HepG2 (cell line): ENCODE results near the gene SLC9A9. TPM values are rescaled to one million over a fixed set of nuclear protein-coding genes. Genes with fewer than 3 reads are reported as not detected.

Experiments
- ATAC-seq: fragments of 200-7000 bp; cut with Tn5 transposase; 3 replicates; pipeline ENCODE4 v1.9.1; 2020; ENCODE audit warnings: mild to moderate bottlenecking, moderate library complexity
- BruUV-seq: library from RNA; stranded (reverse); fragments of 400-500 nt; replicated peaks from 2 replicates; lab custom pipeline; 2021; lab: Mats Ljungman, UMichigan
- CTCF ChIA-PET: fragments of 300-600 bp; formaldehyde crosslinking; extraction: SDS; loops from one replicate; lab custom pipeline; 2021; ENCODE audit warnings: low total read pairs, inconsistent platforms, low intra/inter-chr PET ratio; lab: Yijun Ruan, JAX
- POLR2A ChIA-PET: fragments of 350-600 bp; sonication (Branson Sonifier 250); formaldehyde crosslinking; loops from one replicate; lab custom pipeline; 2020; ENCODE audit warnings: antibody characterized with exemption, inconsistent platforms; lab: Yijun Ruan, JAX
- DNase-seq: peaks from one replicate; pipeline ENCODE4 v3.0.0-alpha.2; 2015; ENCODE audit warnings: low spot score
- FAIRE-seq: peaks from 3 replicates; lab custom pipeline; 2011; peaks lifted over from hg19 to GRCh38; lab: Jason Lieb, UNC
- H2AFZ ChIP-seq: one replicate; pipeline ENCODE4 v1.6.1; 2011; ENCODE audit warnings: low read length, inconsistent platforms
- H3K27ac ChIP-seq: fragments of 300-600 bp; 3 replicates; pipeline ENCODE4 v1.8.0; 2011; ENCODE audit warnings: mixed run types, mild to moderate bottlenecking, mixed read lengths, low read length, inconsistent platforms; ENCODE audit not compliant: insufficient read depth; ENCODE audit errors: extremely low read length
- H3K27me3 ChIP-seq, 2 experiments: fragments of 200-600 bp in 1 of 2; 2 replicates in 1 of 2; 3 replicates in 1 of 2; pipeline versions ENCODE4 v1.6.0 to v1.8.0; 2011; ENCODE audit warnings: low read length in 2 of 2, mild to moderate bottlenecking in 2 of 2, moderate library complexity in 2 of 2, inconsistent platforms in 1 of 2; ENCODE audit not compliant: insufficient read depth in 2 of 2, control insufficient read depth in 1 of 2
- H3K36me3 ChIP-seq, 2 experiments: fragments of 200-600 bp in 1 of 2; replicated peaks in 1 of 2; 2 replicates in 1 of 2; 3 replicates in 1 of 2; pipeline versions ENCODE4 v1.5.1 to v1.8.0; 2011; ENCODE audit warnings: low read length in 2 of 2, inconsistent platforms in 1 of 2; ENCODE audit not compliant: insufficient read depth in 2 of 2, control insufficient read depth in 1 of 2
- H3K4me1 ChIP-seq: 2 replicates; pipeline ENCODE4 v1.5.1; 2012; ENCODE audit warnings: low read length, inconsistent platforms; ENCODE audit not compliant: insufficient read depth
- H3K4me2 ChIP-seq: 2 replicates; pipeline ENCODE4 v1.6.0; 2011; ENCODE audit warnings: low read depth, low read length, inconsistent platforms
- H3K4me3 ChIP-seq, 3 experiments: fragments of 200-600 bp in 1 of 3; sonication (generic), shearing (Covaris generic) in 1 of 3; replicated peaks in 1 of 3; 2 replicates each; pipeline ENCODE4 v1.5.1; 2011 to 2016; ENCODE audit warnings: low read length in 3 of 3, inconsistent platforms in 2 of 3, low read depth in 2 of 3, mild to moderate bottlenecking in 2 of 3, control low read depth in 1 of 3, mixed read lengths in 1 of 3; ENCODE audit not compliant: insufficient read depth in 1 of 3
- H3K79me2 ChIP-seq: one replicate; pipeline ENCODE4 v1.6.1; 2011; ENCODE audit warnings: low read length, inconsistent platforms; ENCODE audit not compliant: insufficient read depth
- H3K9ac ChIP-seq: 2 replicates; pipeline ENCODE4 v1.6.0; 2011; ENCODE audit warnings: mild to moderate bottlenecking, low read depth, low read length, inconsistent platforms; ENCODE audit not compliant: insufficient read depth
- H3K9me3 ChIP-seq: 2 replicates; pipeline ENCODE4 v1.5.1; 2012; ENCODE audit warnings: mild to moderate bottlenecking, low read length
- H4K20me1 ChIP-seq: 2 replicates; pipeline ENCODE4 v1.6.0; 2011; ENCODE audit warnings: inconsistent platforms, mild to moderate bottlenecking, low read length, moderate library complexity; ENCODE audit not compliant: insufficient read depth
- AGO1 ChIP-seq: fragments of 200-400 bp; formaldehyde crosslinking; IDR thresholded peaks from 2 replicates; pipeline ENCODE4 v1.6.1; 2017; ENCODE audit warnings: mild to moderate bottlenecking, low read depth, low read length, moderate library complexity; ENCODE audit not compliant: poor library complexity, severe bottlenecking
- AHDC1 ChIP-seq: sonication (generic); formaldehyde crosslinking; IDR thresholded peaks from 2 replicates; pipeline ENCODE4 v1.5.1; 2020; ENCODE audit warnings: mild to moderate bottlenecking, missing genetic modification reagents, borderline replicate concordance
- RFX5 ChIP-seq: IDR thresholded peaks from 2 replicates; pipeline ENCODE4 v1.6.1; 2011; ENCODE audit warnings: low read depth, low read length, improper control_type of control experiment
- TAF15 ChIP-seq: fragments of 200-400 bp; formaldehyde crosslinking; IDR thresholded peaks from one replicate; pipeline ENCODE4 v1.6.1; 2018; ENCODE audit warnings: mild to moderate bottlenecking, low read depth, low read length; ENCODE audit not compliant: poor library complexity, severe bottlenecking
- ZNF12 ChIP-seq: sonication (generic); formaldehyde crosslinking; IDR thresholded peaks from 2 replicates; pipeline ENCODE4 v1.5.0; 2020; ENCODE audit warnings: missing genetic modification reagents
- ZNF407 ChIP-seq: sonication (generic); formaldehyde crosslinking; IDR thresholded peaks from one replicate; pipeline ENCODE4 v1.5.1; 2020; ENCODE audit warnings: mild to moderate bottlenecking, missing genetic modification reagents; ENCODE audit errors: not compliant biosample characterization
- ZNF543 ChIP-seq: sonication (generic); formaldehyde crosslinking; IDR thresholded peaks from 2 replicates; pipeline ENCODE4 v1.4.0; 2020; ENCODE audit warnings: mild to moderate bottlenecking, missing genetic modification reagents
- ZNF616 ChIP-seq: sonication (generic); formaldehyde crosslinking; IDR thresholded peaks from 2 replicates; pipeline ENCODE4 v1.5.0; 2020; ENCODE audit warnings: low read depth, mild to moderate bottlenecking, missing genetic modification reagents
- WGBS: methylation state at CpG from one replicate; pipeline ENCODE4 v1.1.6; 2017; ENCODE audit warnings: low lambda C conversion rate; 5-methylcytosine and 5-hydroxymethylcytosine counted together
- in situ Hi-C: cut with HindIII; loops from 2 replicates; pipeline ENCODE4 v1.10.0; 2017; ENCODE audit warnings: low pct_unique_long_range_greater_than_20kb; ENCODE audit not compliant: extremely low pct_ligation_motif_present
- intact Hi-C: fragments of 100-400 bp; cut with micrococcal nuclease; formaldehyde crosslinking; loops from one replicate; pipeline ENCODE4 v1.10.0; 2022; ENCODE audit not compliant: unreplicated experiment
- polyA plus RNA-seq, 8 experiments: library from polyadenylated mRNA; depleted of rRNA in 3 of 8; stranded (reverse) in 7 of 8; unstranded in 1 of 8; fragments of >200 nt; fragmentation: Illumina TruSeq in 4 of 8; extraction: Trizol in 4 of 8; gene quantifications; 2 replicates each; pipeline versions ENCODE4 v1.2.1 to v1.2.3, GENCODE V29; 2011 to 2016; ENCODE audit warnings: low read depth in 4 of 8, missing spikeins in 1 of 8, mixed read lengths in 1 of 8; ENCODE audit not compliant: insufficient read depth in 1 of 8
- total RNA-seq, 5 experiments: library from RNA; depleted of rRNA; stranded (reverse); fragments of >200 nt; fragmentation: Illumina TruSeq; extraction: Trizol; gene quantifications; 2 replicates each; pipeline ENCODE4 v1.2.3, GENCODE V29; 2016; ENCODE audit warnings: low read depth in 1 of 5
- TF ChIP-seq, protein P1 (sequence below): fragments of 450-650 bp; IDR thresholded peaks from 2 replicates; pipeline ENCODE4 v1.6.1; 2016

Gene SLC9A9
- total and polyA plus RNA-seq, 2 of the 13 experiments (the other 11 are each of a cell fraction or from before 2014, with no cell fraction given) = not detected

- no peak for DNase-seq
- no peak overlapping the region for H3K4me3 ChIP-seq
- H3K4me2 ChIP-seq = no peak overlapping the region
- no peaks in the 10 kb centered on the region for H3K27me3 ChIP-seq
- ChIA-PET CTCF (no interaction called here), POLR2A (no interaction called here)
- in situ Hi-C loops (no loop called here), intact Hi-C loops (no loop called here)
- H3K36me3 ChIP-seq = no peaks in the 10 kb centered on the region
- no TSS peak for BruUV-seq
- no peaks in the 10 kb centered on the region for H3K79me2 ChIP-seq
- H3K9me3 ChIP-seq = no peaks in the 10 kb centered on the region
- H2AFZ ChIP-seq = no peak overlapping the region
- no peak for FAIRE-seq
- 0% methylated on average over 1 of the region's 1 CpG for WGBS
- H3K27ac ChIP-seq = no peak overlapping the region
- no peak for ATAC-seq
- no peaks in the 10 kb centered on the region for H4K20me1 ChIP-seq
- no peaks in the 10 kb centered on the region for H3K4me1 ChIP-seq
- no peak overlapping the region for H3K9ac ChIP-seq
- TF ChIP-seq ZNF616 (CRISPR knock-in tag) = no peak
- TF ChIP-seq RFX5 = no peak
- no peak for TF ChIP-seq ZNF407
- no peak for TF ChIP-seq AGO1
- TF ChIP-seq ZNF543 = no peak
- TF ChIP-seq, protein P1, sequence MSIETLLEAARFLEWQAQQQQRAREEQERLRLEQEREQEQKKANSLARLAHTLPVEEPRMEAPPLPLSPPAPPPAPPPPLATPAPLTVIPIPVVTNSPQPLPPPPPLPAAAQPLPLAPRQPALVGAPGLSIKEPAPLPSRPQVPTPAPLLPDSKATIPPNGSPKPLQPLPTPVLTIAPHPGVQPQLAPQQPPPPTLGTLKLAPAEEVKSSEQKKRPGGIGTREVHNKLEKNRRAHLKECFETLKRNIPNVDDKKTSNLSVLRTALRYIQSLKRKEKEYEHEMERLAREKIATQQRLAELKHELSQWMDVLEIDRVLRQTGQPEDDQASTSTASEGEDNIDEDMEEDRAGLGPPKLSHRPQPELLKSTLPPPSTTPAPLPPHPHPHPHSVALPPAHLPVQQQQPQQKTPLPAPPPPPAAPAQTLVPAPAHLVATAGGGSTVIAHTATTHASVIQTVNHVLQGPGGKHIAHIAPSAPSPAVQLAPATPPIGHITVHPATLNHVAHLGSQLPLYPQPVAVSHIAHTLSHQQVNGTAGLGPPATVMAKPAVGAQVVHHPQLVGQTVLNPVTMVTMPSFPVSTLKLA = no peak
- no peak for TF ChIP-seq ZNF12
- no peak for TF ChIP-seq AHDC1 (CRISPR knock-in tag)
- TF ChIP-seq TAF15 = no peak
These were observed 11.2 kb downstream of the SLC9A9 start for GRCh38 chr3:143837076-143837475.
